Stimulated activated CD4-positive, alpha-beta T cell treated with anti-CD3 and anti-CD28 coated beads, Interleukin-12 subunit alpha, Interleukin-12 subunit beta, amount 100 ng/mL, for 4 hours (primary cell): Measurements from ENCODE around the gene PRKCZ.
A peak's percentile ranks its signal among the peaks of the same experiment; 100 is the strongest.

ENCODE experiments used
- DNase-seq: peaks from one replicate; pipeline ENCODE4 v3.0.0-alpha.2; 2020

Gene PRKCZ

GRCh38 chr1:2025491-2025981 is 24.7 kb upstream of the PRKCZ start:
- no peak for DNase-seq

- no peak for DNase-seq
Measured at GRCh38 chr1:2027961-2028583, 22.1 kb upstream of the PRKCZ start.

GRCh38 chr1:2028870-2029560 is 21.2 kb upstream of the PRKCZ start:
- no peak for DNase-seq

- DNase-seq: no peak
Measured at GRCh38 chr1:2029561-2029960, 20.6 kb upstream of the PRKCZ start.

- DNase-seq: no peak
Measured at GRCh38 chr1:2030076-2030871, 19.9 kb upstream of the PRKCZ start.

GRCh38 chr1:2031546-2032540 is 18.4 kb upstream of the PRKCZ start:
- no peak for DNase-seq

GRCh38 chr1:2032737-2033136 is 17.5 kb upstream of the PRKCZ start:
- no peak for DNase-seq

- no peak for DNase-seq
Measured at GRCh38 chr1:2033165-2033564, 17.0 kb upstream of the PRKCZ start.

- DNase-seq: no peak
Measured at GRCh38 chr1:2036287-2036686, 13.9 kb upstream of the PRKCZ start.

- DNase-seq: no peak
Measured at GRCh38 chr1:2037314-2037979, 12.8 kb upstream of the PRKCZ start.

- no peak for DNase-seq
Measured at GRCh38 chr1:2038229-2038628, 12.0 kb upstream of the PRKCZ start.

- DNase-seq: no peak
Measured at GRCh38 chr1:2039251-2039650, 11.0 kb upstream of the PRKCZ start.

- DNase-seq: no peak
Measured at GRCh38 chr1:2041305-2041704, 8.9 kb upstream of the PRKCZ start.

- no peak for DNase-seq
Measured at GRCh38 chr1:2041887-2042286, 8.3 kb upstream of the PRKCZ start.

GRCh38 chr1:2042830-2043773 is 7.1 kb upstream of the PRKCZ start:
- DNase-seq: no peak

- DNase-seq: no peak
Measured at GRCh38 chr1:2043886-2044285, 6.3 kb upstream of the PRKCZ start.

GRCh38 chr1:2044510-2045319 is 5.5 kb upstream of the PRKCZ start:
- DNase-seq: peak; percentile 82

GRCh38 chr1:2045468-2046173 is 4.6 kb upstream of the PRKCZ start:
- no peak for DNase-seq
